GM12878 (cell line): ENCODE data around the gene RENBP. TPM values are rescaled to one million over a fixed set of nuclear protein-coding genes. Genes with fewer than 3 reads are reported as not detected.

Experiments
- ATF3 ChIP-seq: IDR thresholded peaks from 2 replicates; pipeline ENCODE4 v1.6.1; 2011; ENCODE audit warnings: low read depth, mild to moderate bottlenecking, low read length, moderate library complexity, borderline replicate concordance; ENCODE audit errors: extremely low read depth
- CHD1 ChIP-seq: IDR thresholded peaks from 2 replicates; pipeline ENCODE4 v1.6.1; 2012; ENCODE audit warnings: low read depth, low read length, improper control_type of control experiment
- CREM ChIP-seq: IDR thresholded peaks from 2 replicates; pipeline ENCODE4 v1.6.1; 2014; ENCODE audit warnings: antibody characterized with exemption, low read depth
- EP300 ChIP-seq, 2 experiments: fragments of 150-350 bp in 1 of 2; IDR thresholded peaks; 2 replicates each; pipeline ENCODE4 v1.6.1; 2011 to 2012; ENCODE audit warnings: low read depth in 2 of 2, low read length in 2 of 2, borderline replicate concordance in 1 of 2, improper control_type of control experiment in 1 of 2, inconsistent platforms in 1 of 2; ENCODE audit not compliant: control insufficient read depth in 1 of 2
- IKZF1 ChIP-seq: fragments of 450-650 bp; conservative IDR thresholded peaks from 2 replicates; pipeline ENCODE4 v1.6.1; 2017; ENCODE audit warnings: antibody characterized with exemption, mild to moderate bottlenecking
- MYC ChIP-seq: IDR thresholded peaks from 2 replicates; pipeline ENCODE4 v1.6.1; 2011; ENCODE audit warnings: mild to moderate bottlenecking, low read length, moderate library complexity, inconsistent platforms; ENCODE audit not compliant: insufficient read depth, insufficient replicate concordance, insufficient read length, severe bottlenecking
- NRF1 ChIP-seq: conservative IDR thresholded peaks from 2 replicates; pipeline ENCODE4 v1.6.1; 2011; ENCODE audit warnings: mild to moderate bottlenecking, low read depth, low read length, improper control_type of control experiment
- POLR2A ChIP-seq: IDR thresholded peaks from 2 replicates; pipeline ENCODE4 v1.6.1; 2011; ENCODE audit warnings: low read depth, mild to moderate bottlenecking, low read length
- POU2F2 ChIP-seq: IDR thresholded peaks from 3 replicates; pipeline ENCODE4 v1.6.1; 2011; ENCODE audit warnings: low read depth, mild to moderate bottlenecking, low read length, borderline replicate concordance
- SPI1 ChIP-seq: IDR thresholded peaks from 2 replicates; pipeline ENCODE4 v1.6.1; 2011; ENCODE audit warnings: low read depth, mild to moderate bottlenecking, low read length, moderate library complexity, borderline replicate concordance; ENCODE audit not compliant: insufficient read depth
- SREBF1 ChIP-seq: IDR thresholded peaks from 2 replicates; pipeline ENCODE4 v1.6.1; 2012; ENCODE audit warnings: mild to moderate bottlenecking, low read length
- SREBF2 ChIP-seq: IDR thresholded peaks from 2 replicates; pipeline ENCODE4 v1.6.1; 2012; ENCODE audit warnings: mild to moderate bottlenecking, low read length
- YY1 ChIP-seq: IDR thresholded peaks from 2 replicates; pipeline ENCODE4 v1.6.1; 2011; ENCODE audit warnings: low read depth, mild to moderate bottlenecking, low read length
- ZNF217 ChIP-seq: fragments of 450-650 bp; IDR thresholded peaks from 2 replicates; pipeline ENCODE4 v1.6.1; 2017; ENCODE audit warnings: antibody characterized with exemption, mild to moderate bottlenecking
- polyA plus RNA-seq, 11 experiments: library from polyadenylated mRNA; depleted of rRNA in 4 of 11; unstranded in 6 of 11; stranded (reverse) in 5 of 11; fragments of >200 nt; fragmentation: Nextera tagmentation in 4 of 11; fragmentation: Illumina TruSeq in 1 of 11; extraction: Ambion mirVana in 4 of 11; extraction: Trizol in 1 of 11; gene quantifications; 1 replicate in 1 of 11; 2 replicates in 10 of 11; pipeline versions ENCODE4 v1.2.1 to v1.2.3, GENCODE V29; 2011 to 2016; ENCODE audit warnings: inconsistent platforms in 2 of 11, missing spikeins in 2 of 11, low read depth in 1 of 11
- total RNA-seq, 4 experiments: library from RNA; depleted of rRNA in 3 of 4; stranded (reverse); fragments of >200 nt in 3 of 4; fragmentation: Illumina TruSeq in 1 of 4; extraction: Trizol in 1 of 4; gene quantifications; 2 replicates each; pipeline versions ENCODE4 v1.2.1 to v1.2.3, GENCODE V29; 2013 to 2021
- TF ChIP-seq, protein P1 (sequence below): fragments of 450-650 bp; IDR thresholded peaks from 2 replicates; pipeline ENCODE4 v1.6.1; 2017; ENCODE audit warnings: mild to moderate bottlenecking
- TF ChIP-seq, protein P2 (sequence below): fragments of 450-650 bp; formaldehyde crosslinking; IDR thresholded peaks from 2 replicates; pipeline ENCODE4 v1.4.0; 2022; ENCODE audit warnings: mild to moderate bottlenecking, moderate library complexity
- TF ChIP-seq, protein P3 (sequence below): fragments of 450-650 bp; IDR thresholded peaks from 2 replicates; pipeline ENCODE4 v1.6.1; 2016; ENCODE audit warnings: mild to moderate bottlenecking
- TF ChIP-seq, protein P4 (sequence below): fragments of 450-650 bp; formaldehyde crosslinking; IDR thresholded peaks from 2 replicates; pipeline ENCODE4 v1.4.0; 2020; ENCODE audit warnings: mild to moderate bottlenecking, moderate library complexity

Gene RENBP
- total and polyA plus RNA-seq, 10 of the 15 experiments (the other 5 are each of a cell fraction or from before 2014, with no cell fraction given), result 0.36 to 4.9 (median 1.8) TPM; not detected in 3

DNA sequence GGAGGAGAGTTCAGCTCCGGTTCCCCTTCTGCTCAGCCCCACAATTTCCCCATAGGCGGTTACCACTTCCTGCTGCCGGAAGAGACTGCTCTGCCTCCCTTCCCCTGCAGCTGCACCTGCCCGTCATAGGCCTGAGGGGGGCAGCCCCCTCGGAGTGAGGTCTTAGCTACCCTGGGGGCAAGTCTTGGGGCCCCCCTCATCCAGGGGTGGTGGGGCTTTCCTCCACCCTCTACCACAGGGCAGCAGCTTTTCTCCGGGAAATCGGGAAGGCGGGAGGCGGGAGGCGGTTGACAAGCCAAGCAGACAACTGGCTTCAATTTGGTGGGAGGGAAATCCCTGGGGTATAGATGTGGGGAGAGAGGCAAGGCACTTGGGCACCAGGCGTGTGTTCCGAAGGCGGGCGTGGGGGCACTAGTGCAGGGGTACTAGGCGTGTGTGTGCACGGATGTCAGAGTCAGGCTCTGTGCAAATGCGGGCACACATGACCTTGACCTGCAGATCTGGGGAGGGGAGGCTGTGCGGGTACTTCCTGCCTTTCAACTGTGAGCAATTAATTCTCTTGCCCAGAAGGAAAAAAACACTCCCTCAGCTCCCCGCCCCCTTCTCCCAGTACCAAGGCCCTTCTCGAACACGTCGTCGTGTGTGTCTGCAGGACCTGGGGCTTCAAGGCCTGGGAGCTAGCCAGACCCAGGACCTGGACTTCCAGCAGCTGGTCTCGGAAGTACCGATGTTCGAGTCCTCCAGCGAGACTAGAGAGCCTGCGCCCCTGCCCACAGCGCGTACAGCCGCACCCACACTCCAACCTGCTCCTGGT is 17.4 kb downstream of the RENBP start (continued):
- TF ChIP-seq SPI1 (peak; percentile 69; the same call in 1 of the 2 replicates), IKZF1 (peak; percentile 69; the same call in 1 of the 2 replicates), POLR2A (peak; percentile 20), CREM (peak; percentile 53; the same call in 1 of the 2 replicates), CHD1 (no peak), POU2F2 (peak; percentile 47; the same call in 1 of the 3 replicates), MYC (no peak), SREBF1 (no peak), SREBF2 (no peak), NRF1 (no peak), YY1 (no peak), ZNF217 (no peak), ATF3 (no peak), EP300 (IDR thresholded peaks at IDR 0.05; ENCODE audit: borderline replicate concordance in 1 of 2, control insufficient read depth in 1 of 2, low read depth in 2 of 2, low read length in 2 of 2) (no peak; a peak in 1 of 4 replicates)
- TF ChIP-seq, protein P1, sequence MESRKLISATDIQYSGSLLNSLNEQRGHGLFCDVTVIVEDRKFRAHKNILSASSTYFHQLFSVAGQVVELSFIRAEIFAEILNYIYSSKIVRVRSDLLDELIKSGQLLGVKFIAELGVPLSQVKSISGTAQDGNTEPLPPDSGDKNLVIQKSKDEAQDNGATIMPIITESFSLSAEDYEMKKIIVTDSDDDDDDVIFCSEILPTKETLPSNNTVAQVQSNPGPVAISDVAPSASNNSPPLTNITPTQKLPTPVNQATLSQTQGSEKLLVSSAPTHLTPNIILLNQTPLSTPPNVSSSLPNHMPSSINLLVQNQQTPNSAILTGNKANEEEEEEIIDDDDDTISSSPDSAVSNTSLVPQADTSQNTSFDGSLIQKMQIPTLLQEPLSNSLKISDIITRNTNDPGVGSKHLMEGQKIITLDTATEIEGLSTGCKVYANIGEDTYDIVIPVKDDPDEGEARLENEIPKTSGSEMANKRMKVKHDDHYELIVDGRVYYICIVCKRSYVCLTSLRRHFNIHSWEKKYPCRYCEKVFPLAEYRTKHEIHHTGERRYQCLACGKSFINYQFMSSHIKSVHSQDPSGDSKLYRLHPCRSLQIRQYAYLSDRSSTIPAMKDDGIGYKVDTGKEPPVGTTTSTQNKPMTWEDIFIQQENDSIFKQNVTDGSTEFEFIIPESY, result no peak
- TF ChIP-seq, protein P2, sequence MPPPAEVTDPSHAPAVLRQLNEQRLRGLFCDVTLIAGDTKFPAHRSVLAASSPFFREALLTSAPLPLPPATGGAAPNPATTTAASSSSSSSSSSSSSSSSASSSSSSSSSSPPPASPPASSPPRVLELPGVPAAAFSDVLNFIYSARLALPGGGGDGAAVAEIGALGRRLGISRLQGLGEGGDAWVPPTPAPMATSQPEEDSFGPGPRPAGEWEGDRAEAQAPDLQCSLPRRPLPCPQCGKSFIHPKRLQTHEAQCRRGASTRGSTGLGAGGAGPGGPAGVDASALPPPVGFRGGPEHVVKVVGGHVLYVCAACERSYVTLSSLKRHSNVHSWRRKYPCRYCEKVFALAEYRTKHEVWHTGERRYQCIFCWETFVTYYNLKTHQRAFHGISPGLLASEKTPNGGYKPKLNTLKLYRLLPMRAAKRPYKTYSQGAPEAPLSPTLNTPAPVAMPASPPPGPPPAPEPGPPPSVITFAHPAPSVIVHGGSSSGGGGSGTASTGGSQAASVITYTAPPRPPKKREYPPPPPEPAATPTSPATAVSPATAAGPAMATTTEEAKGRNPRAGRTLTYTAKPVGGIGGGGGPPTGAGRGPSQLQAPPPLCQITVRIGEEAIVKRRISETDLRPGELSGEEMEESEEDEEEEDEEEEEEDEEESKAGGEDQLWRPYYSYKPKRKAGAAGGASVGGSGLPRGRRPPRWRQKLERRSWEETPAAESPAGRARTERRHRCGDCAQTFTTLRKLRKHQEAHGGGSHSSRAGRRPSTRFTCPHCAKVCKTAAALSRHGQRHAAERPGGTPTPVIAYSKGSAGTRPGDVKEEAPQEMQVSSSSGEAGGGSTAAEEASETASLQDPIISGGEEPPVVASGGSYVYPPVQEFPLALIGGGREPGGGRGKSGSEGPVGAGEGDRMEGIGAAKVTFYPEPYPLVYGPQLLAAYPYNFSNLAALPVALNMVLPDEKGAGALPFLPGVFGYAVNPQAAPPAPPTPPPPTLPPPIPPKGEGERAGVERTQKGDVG (CRISPR knock-in tag), result no peak
- TF ChIP-seq, protein P3, sequence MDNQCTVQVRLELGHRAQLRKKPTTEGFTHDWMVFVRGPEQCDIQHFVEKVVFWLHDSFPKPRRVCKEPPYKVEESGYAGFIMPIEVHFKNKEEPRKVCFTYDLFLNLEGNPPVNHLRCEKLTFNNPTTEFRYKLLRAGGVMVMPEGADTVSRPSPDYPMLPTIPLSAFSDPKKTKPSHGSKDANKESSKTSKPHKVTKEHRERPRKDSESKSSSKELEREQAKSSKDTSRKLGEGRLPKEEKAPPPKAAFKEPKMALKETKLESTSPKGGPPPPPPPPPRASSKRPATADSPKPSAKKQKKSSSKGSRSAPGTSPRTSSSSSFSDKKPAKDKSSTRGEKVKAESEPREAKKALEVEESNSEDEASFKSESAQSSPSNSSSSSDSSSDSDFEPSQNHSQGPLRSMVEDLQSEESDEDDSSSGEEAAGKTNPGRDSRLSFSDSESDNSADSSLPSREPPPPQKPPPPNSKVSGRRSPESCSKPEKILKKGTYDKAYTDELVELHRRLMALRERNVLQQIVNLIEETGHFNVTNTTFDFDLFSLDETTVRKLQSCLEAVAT, result no peak
- TF ChIP-seq, protein P4, sequence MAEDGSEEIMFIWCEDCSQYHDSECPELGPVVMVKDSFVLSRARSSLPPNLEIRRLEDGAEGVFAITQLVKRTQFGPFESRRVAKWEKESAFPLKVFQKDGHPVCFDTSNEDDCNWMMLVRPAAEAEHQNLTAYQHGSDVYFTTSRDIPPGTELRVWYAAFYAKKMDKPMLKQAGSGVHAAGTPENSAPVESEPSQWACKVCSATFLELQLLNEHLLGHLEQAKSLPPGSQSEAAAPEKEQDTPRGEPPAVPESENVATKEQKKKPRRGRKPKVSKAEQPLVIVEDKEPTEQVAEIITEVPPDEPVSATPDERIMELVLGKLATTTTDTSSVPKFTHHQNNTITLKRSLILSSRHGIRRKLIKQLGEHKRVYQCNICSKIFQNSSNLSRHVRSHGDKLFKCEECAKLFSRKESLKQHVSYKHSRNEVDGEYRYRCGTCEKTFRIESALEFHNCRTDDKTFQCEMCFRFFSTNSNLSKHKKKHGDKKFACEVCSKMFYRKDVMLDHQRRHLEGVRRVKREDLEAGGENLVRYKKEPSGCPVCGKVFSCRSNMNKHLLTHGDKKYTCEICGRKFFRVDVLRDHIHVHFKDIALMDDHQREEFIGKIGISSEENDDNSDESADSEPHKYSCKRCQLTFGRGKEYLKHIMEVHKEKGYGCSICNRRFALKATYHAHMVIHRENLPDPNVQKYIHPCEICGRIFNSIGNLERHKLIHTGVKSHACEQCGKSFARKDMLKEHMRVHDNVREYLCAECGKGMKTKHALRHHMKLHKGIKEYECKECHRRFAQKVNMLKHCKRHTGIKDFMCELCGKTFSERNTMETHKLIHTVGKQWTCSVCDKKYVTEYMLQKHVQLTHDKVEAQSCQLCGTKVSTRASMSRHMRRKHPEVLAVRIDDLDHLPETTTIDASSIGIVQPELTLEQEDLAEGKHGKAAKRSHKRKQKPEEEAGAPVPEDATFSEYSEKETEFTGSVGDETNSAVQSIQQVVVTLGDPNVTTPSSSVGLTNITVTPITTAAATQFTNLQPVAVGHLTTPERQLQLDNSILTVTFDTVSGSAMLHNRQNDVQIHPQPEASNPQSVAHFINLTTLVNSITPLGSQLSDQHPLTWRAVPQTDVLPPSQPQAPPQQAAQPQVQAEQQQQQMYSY, result no peak
